Gastrocnemius medialis (tissue), 4 donors: ENCODE results near the gene SRSF9. TPM values are rescaled to one million over a fixed set of nuclear protein-coding genes. Genes with fewer than 3 reads are reported as not detected.

Experiments
- ATAC-seq, 2 donors: fragments of 150-250 bp; one replicate each; pipeline ENCODE4 v1.9.1; 2016
- DNase-seq, 2 donors: peaks; one replicate each; pipeline ENCODE4 v3.0.0-alpha.2; 2019
- H3K27ac ChIP-seq, 4 donors: fragments of 200-600 bp; sonication (generic); 1 replicate in 1 of 4; 2 replicates in 3 of 4; pipeline ENCODE4 v1.5.1; 2016 to 2018; ENCODE audit warnings: mild to moderate bottlenecking in 2 of 4, moderate library complexity in 1 of 4
- H3K27me3 ChIP-seq, 3 donors: fragments of 200-600 bp; sonication (generic) in 2 of 3; 1 replicate in 1 of 3; 2 replicates in 2 of 3; pipeline versions ENCODE4 v1.5.1 to v1.6.0; 2016 to 2019; ENCODE audit warnings: mild to moderate bottlenecking in 1 of 3, moderate library complexity in 1 of 3
- H3K36me3 ChIP-seq, 2 donors: fragments of 200-600 bp; sonication (generic) in 1 of 2; one replicate each; pipeline ENCODE4 v1.5.1; 2017 to 2018
- H3K4me1 ChIP-seq, 2 donors: fragments of 200-600 bp; sonication (generic) in 1 of 2; one replicate each; pipeline ENCODE4 v1.5.1; 2016 to 2017; ENCODE audit warnings: mild to moderate bottlenecking in 2 of 2
- H3K4me3 ChIP-seq, 4 donors: fragments of 200-600 bp; sonication (generic) in 3 of 4; 1 replicate in 1 of 4; 2 replicates in 3 of 4; pipeline ENCODE4 v1.5.1; 2016 to 2019; ENCODE audit warnings: mild to moderate bottlenecking in 2 of 4
- H3K9me3 ChIP-seq, 3 donors: fragments of 200-600 bp; sonication (generic) in 2 of 3; 1 replicate in 1 of 3; 2 replicates in 2 of 3; pipeline ENCODE4 v1.5.1; 2016 to 2019
- POLR2A ChIP-seq, 2 donors: fragments of 450-650 bp; IDR thresholded peaks; one replicate each; pipeline ENCODE4 v1.6.1; 2017; ENCODE audit warnings: antibody characterized with exemption in 2 of 2, mild to moderate bottlenecking in 2 of 2, moderate library complexity in 2 of 2
- in situ Hi-C, 4 donors: fragments of 200-750 bp; cut with MboI; loops; one replicate each; pipeline versions ENCODE4 v1.15.0 to v1.8.0; 2017; ENCODE audit warnings: low sequenced_read_pairs in 4 of 4
- intact Hi-C: fragments of 100-400 bp; cut with DNase I; formaldehyde crosslinking; loops from one replicate; pipeline ENCODE4 v1.15.1; 2023; ENCODE audit warnings: low total_unique reads
- total RNA-seq, 4 donors: library from RNA; depleted of rRNA; stranded (reverse); fragments of >200 nt; gene quantifications; one replicate each; pipeline versions ENCODE4 v1.1.0 to v1.2.3, GENCODE V29; 2016
- TF ChIP-seq, protein P1 (sequence below), 5 experiments: fragments of 450-650 bp in 3 of 5; fragments of 200-600 bp in 2 of 5; sonication (generic) in 2 of 5; IDR thresholded peaks in 4 of 5; conservative IDR thresholded peaks in 1 of 5; 1 replicate in 4 of 5; 2 replicates in 1 of 5; pipeline ENCODE4 v1.5.1; 2016 to 2019; ENCODE audit warnings: antibody characterized with exemption in 5 of 5, mild to moderate bottlenecking in 3 of 5, moderate library complexity in 3 of 5

The SRSF9 gene
- total RNA-seq, 4 donors from 2014 or later, result 13.5 to 18.6 (median 16.0) TPM

DNA sequence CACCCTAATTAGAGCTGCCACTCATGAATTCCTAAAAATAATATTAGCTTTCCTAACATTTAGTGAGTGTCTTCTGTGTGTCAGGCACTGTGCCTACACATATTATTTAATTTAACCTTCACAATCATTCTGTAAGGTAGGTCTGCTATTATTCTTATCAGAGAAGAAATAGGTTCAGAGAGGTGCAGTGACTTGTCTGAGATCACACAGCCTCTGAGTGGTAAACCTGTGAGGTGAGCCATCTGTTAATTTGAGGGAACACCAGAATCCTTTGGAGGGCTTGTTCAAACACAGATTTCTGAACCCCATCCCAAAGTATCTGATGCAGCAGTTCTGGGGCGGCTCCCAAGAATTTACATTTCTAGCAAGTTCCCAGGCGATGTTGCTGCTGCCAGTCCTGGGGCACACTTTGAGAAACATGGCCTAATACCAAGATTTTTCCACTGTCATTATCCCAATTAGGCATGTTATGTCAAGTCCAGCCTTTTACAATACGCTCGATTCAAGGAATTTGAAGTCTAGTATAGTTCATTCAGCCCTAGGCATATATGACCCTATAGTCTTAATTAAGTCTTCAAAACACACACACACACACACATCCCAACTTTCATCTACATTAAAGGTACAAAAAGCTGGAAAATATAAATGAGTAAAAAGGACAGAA lies 51.5 kb downstream of the SRSF9 start:
- DNase-seq (no peak), ATAC-seq (no peak)
- no peak overlapping the region for H3K27ac ChIP-seq
- H3K4me1 ChIP-seq, result no peaks in the 10 kb centered on the region
- no peaks in the 10 kb centered on the region for H3K9me3 ChIP-seq
- in situ Hi-C loops (no loop called here), intact Hi-C loops (no loop called here)
- no peak overlapping the region for H3K4me3 ChIP-seq
- TF ChIP-seq, protein P1, sequence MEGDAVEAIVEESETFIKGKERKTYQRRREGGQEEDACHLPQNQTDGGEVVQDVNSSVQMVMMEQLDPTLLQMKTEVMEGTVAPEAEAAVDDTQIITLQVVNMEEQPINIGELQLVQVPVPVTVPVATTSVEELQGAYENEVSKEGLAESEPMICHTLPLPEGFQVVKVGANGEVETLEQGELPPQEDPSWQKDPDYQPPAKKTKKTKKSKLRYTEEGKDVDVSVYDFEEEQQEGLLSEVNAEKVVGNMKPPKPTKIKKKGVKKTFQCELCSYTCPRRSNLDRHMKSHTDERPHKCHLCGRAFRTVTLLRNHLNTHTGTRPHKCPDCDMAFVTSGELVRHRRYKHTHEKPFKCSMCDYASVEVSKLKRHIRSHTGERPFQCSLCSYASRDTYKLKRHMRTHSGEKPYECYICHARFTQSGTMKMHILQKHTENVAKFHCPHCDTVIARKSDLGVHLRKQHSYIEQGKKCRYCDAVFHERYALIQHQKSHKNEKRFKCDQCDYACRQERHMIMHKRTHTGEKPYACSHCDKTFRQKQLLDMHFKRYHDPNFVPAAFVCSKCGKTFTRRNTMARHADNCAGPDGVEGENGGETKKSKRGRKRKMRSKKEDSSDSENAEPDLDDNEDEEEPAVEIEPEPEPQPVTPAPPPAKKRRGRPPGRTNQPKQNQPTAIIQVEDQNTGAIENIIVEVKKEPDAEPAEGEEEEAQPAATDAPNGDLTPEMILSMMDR (IDR thresholded peaks at IDR 0.05 in 4 of 5, conservative IDR thresholded peaks at IDR 0.05 in 1 of 5), result no peak
- no peak for TF ChIP-seq POLR2A (IDR thresholded peaks at IDR 0.05)
- H3K27me3 ChIP-seq, result peaks cover 0 to 8% (median 8%) of the 10 kb centered on the region in 3 donors
- H3K36me3 ChIP-seq, result no peaks in the 10 kb centered on the region

DNA sequence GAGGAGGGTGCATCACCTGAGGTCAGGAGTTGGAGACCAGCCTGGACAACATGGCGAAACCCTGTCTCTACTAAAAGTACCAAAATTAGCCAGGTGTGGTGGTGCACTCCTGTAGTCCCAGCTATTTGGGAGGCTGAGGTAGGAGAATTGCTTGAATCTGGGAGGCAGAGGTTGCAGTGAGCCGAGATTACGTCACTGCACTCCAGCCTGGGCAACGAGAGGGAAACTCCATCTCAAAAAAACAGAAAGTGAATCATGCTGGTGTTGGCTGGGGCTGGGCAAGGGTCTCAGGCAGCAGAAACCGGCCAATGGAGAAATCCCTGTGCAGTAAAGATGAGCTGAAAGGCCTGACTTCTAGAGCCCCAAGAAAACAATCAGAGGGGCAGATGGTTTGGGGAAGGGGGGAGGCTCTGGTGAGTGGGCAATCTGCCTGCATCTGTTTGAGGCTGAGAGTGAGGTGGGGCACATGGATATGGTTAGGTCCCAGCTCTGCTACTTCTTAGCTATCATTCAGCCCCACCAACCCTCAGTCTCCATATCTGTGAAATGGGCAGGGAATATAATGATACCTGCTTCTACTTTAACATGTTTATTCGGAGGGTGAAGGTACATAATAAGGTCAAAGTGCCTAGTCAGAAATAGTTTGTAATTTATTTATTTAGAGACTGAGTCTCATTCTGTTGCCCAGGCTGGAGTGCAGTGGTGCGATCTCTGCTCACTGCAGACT lies 52.9 kb downstream of the SRSF9 start:
- ATAC-seq (no peak), DNase-seq (no peak)
- Histone ChIP-seq H3K36me3 (no peaks in the 10 kb centered on the region), H3K27me3 (peaks cover 0 to 8% (median 8%) of the 10 kb centered on the region in 3 donors), H3K4me3 (no peak overlapping the region), H3K4me1 (no peaks in the 10 kb centered on the region), H3K9me3 (no peaks in the 10 kb centered on the region), H3K27ac (no peak overlapping the region)
- in situ Hi-C loops (no loop called here), intact Hi-C loops (no loop called here)
- TF ChIP-seq, protein P1 (IDR thresholded peaks at IDR 0.05 in 4 of 5, conservative IDR thresholded peaks at IDR 0.05 in 1 of 5), result no peak
- TF ChIP-seq POLR2A (IDR thresholded peaks at IDR 0.05), result no peak

DNA sequence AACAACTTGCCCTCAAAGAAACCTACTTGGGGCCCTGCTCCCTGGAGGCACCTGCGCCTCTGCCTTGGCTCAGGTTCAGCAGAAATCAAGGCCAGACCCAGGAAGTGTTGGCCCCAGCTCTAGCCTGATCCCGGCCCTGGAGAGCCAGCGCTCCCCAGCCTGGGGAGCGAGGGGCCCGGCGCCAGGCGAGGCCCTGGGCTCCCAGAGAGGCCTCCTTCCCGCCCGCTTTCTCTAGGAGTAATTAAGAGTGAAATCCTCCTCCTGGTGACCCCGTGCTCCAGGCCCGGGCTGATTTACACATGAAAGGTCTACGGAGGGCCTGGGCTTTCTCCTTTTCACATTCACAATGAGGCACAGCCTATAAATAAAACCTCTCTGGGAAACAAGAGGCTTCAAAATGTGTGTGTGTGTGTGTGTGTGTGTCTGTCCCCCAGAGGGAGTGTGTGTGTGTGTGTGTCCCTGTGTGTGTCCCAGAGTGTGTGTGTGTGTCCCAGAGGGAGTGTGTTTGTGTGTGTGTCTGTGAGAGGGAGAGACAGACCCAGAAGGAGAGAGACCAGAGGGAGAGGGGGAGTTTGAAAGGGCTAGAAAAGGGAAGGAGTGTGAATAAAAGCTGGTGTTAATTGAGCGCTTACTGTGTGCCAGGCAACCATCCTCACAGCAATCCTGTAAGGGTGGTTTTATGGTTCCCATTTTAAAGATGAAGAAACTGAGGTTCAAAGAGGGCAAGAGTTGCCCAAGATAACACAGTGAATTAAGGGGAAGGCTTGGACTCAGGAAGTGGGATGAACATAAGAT lies 55.5 kb downstream of the SRSF9 start:
- Histone ChIP-seq H3K36me3 (no peaks in the 10 kb centered on the region), H3K27ac (no peak overlapping the region), H3K4me3 (no peak overlapping the region), H3K27me3 (peaks cover 0 to 8% (median 4%) of the 10 kb centered on the region in 3 donors), H3K4me1 (no peaks in the 10 kb centered on the region), H3K9me3 (no peaks in the 10 kb centered on the region)
- ATAC-seq (no peak), DNase-seq (no peak)
- intact Hi-C loops, result no loop called here
- TF ChIP-seq, protein P1 (IDR thresholded peaks at IDR 0.05 in 4 of 5, conservative IDR thresholded peaks at IDR 0.05 in 1 of 5), result no peak
- TF ChIP-seq POLR2A (IDR thresholded peaks at IDR 0.05), result no peak
- in situ Hi-C loops, result no loop called here

DNA sequence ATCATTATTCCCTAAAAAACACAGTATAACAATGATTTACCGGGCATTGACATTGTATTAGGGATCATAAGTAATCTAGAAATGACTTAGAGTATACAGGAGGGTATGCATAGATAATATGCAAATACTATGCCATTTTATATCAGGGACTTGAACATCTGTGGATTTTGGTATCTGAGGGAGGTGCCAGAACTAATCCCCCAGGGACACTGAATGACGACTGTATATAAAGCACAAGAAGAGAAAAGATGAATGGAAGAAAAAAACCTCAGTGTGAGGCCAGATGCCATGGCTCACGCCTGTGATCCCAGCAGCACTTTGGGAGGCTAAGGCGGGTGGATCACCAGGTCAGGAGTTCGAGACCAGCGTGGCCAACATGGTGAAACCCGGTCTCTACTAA lies 57.1 kb downstream of the SRSF9 start:
- Histone ChIP-seq H3K9me3 (no peaks in the 10 kb centered on the region), H3K4me1 (no peaks in the 10 kb centered on the region), H3K36me3 (no peaks in the 10 kb centered on the region), H3K27ac (no peak overlapping the region), H3K4me3 (no peak overlapping the region), H3K27me3 (no peaks in the 10 kb centered on the region)
- DNase-seq, result no peak
- intact Hi-C loops, result no loop called here
- in situ Hi-C loops, result no loop called here
- no peak for ATAC-seq
- TF ChIP-seq, protein P1 (IDR thresholded peaks at IDR 0.05 in 4 of 5, conservative IDR thresholded peaks at IDR 0.05 in 1 of 5), result no peak
- no peak for TF ChIP-seq POLR2A (IDR thresholded peaks at IDR 0.05)

Other genes starting within 250 kb of the SRSF9 start
- gene PXN, start 204.0 kb downstream of the SRSF9 start, total RNA-seq, result 100 to 1,000 TPM in 1 of 4 donors, 10 to 100 TPM in 3; 48.8 to 102 (median 77.9) TPM
- under 1 TPM in 2 of 4 donors, not detected in 2; under 0.01 TPM for gene RNU4-2, start 177.8 kb downstream of the SRSF9 start, total RNA-seq
- gene RNU4-1, start 176.5 kb downstream of the SRSF9 start, total RNA-seq, result under 1 TPM in 1 of 4 donors, not detected in 3; under 0.01 TPM
- gene SIRT4, start 167.4 kb downstream of the SRSF9 start, total RNA-seq, result 10 to 100 TPM in 1 of 4 donors, 1 to 10 TPM in 3; 2.5 to 13.2 (median 6.7) TPM
- gene PLA2G1B, start 142.0 kb downstream of the SRSF9 start, total RNA-seq, result not detected
- under 1 TPM in 1 of 4 donors, not detected in 3; 0.16 TPM for gene MSI1, start 100.6 kb downstream of the SRSF9 start, total RNA-seq
- 10 to 100 TPM; 46.9 to 90.8 (median 74.3) TPM for gene COX6A1, start 31.6 kb downstream of the SRSF9 start, total RNA-seq
- 10 to 100 TPM; 14.4 to 33.7 (median 28.0) TPM for gene TRIAP1, start 23.4 kb downstream of the SRSF9 start, total RNA-seq
- 10 to 100 TPM; 14.5 to 20.7 (median 18.4) TPM for gene GATC, start 23.3 kb downstream of the SRSF9 start, total RNA-seq
- 10 to 100 TPM; 16.7 to 45.0 (median 32.6) TPM for gene DYNLL1, start 26.4 kb upstream of the SRSF9 start, total RNA-seq
- gene COQ5, start 59.4 kb upstream of the SRSF9 start, total RNA-seq, result 10 to 100 TPM; 34.5 to 47.3 (median 39.2) TPM
- gene RNF10, start 64.6 kb upstream of the SRSF9 start, total RNA-seq, result 100 to 1,000 TPM; 152 to 282 (median 247) TPM
- 10 to 100 TPM; 12.2 to 23.3 (median 15.2) TPM for gene POP5, start 111.7 kb upstream of the SRSF9 start, total RNA-seq
- 1 to 10 TPM in 1 of 4 donors, under 1 TPM in 2, not detected in 1; 0.52 to 1.6 (median 0.62) TPM for gene CABP1, start 170.9 kb upstream of the SRSF9 start, total RNA-seq
- gene MLEC, start 217.4 kb upstream of the SRSF9 start, total RNA-seq, result 10 to 100 TPM; 46.5 to 89.4 (median 60.1) TPM
- gene UNC119B, start 240.7 kb upstream of the SRSF9 start, total RNA-seq, result 1 to 10 TPM; 4.7 to 8.7 (median 7.8) TPM